ENCODE measurements around the gene JAM3. TPM values are rescaled to one million over a fixed set of nuclear protein-coding genes. Genes with fewer than 3 reads are reported as not detected.

The JAM3 gene
- total and polyA plus RNA-seq, 2 donors (not counting 1 experiment from before 2014, with no cell fraction given): 44.1 to 85.7 TPM

DNA sequence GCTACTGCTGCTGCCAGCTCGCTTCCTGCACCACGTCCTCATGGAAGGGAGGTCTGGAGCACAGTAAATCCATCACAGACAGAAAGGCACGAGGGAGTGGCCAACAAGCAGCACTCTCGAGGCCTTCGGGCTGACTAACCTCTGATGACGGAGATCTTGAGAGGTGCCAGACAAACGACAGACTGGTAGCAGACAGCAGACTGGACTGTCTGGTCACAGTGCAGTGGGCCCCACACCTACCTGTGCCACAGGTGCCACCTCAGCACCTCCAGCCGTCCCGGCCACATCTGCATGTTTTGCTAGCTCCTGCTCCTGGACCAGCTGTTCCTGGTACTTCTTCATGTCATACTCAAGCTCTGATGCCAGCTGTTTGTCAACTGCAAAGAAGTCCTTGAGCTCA lies 90.8 kb downstream of the JAM3 start:
- Histone ChIP-seq H3K4me2 (ENCODE audit: extremely low read depth, insufficient read depth, low read length) (no peak overlapping the region), H2AFZ (ENCODE audit: low read length) (no peak overlapping the region), H3K9ac (ENCODE audit: insufficient read depth, low read length) (no peak overlapping the region), H4K20me1 (ENCODE audit: control insufficient read depth, extremely low read depth, insufficient read depth, low read length) (no peaks in the 10 kb centered on the region), H3K4me3 (replicated peaks in 1 of 4; ENCODE audit: control extremely low read depth in 1 of 4, insufficient read depth in 1 of 4, low read depth in 3 of 4, low read length in 4 of 4) (no peak overlapping the region), H3K4me1 (ENCODE audit: control insufficient read depth, extremely low read depth, insufficient read depth, low read length) (no peaks in the 10 kb centered on the region), H3K36me3 (ENCODE audit: control insufficient read depth, insufficient read depth, low read length) (peaks cover 19% of the 10 kb centered on the region), H3K9me3 (ENCODE audit: control insufficient read depth, insufficient read depth, low read depth, low read length) (no peaks in the 10 kb centered on the region), H3K79me2 (ENCODE audit: control insufficient read depth, insufficient read depth, low read length) (no peaks in the 10 kb centered on the region), H3K27ac (ENCODE audit: insufficient read depth, low read length) (no peak overlapping the region), H3K27me3 (ENCODE audit: control insufficient read depth, insufficient read depth, low read length) (no peaks in the 10 kb centered on the region)
- DNase-seq (ENCODE audit: low read depth in 2 of 2): no peak
- no peak for TF ChIP-seq EZH2 (IDR thresholded peaks at IDR 0.05; ENCODE audit: low read length, missing control alignments)
- TF ChIP-seq, protein P1, sequence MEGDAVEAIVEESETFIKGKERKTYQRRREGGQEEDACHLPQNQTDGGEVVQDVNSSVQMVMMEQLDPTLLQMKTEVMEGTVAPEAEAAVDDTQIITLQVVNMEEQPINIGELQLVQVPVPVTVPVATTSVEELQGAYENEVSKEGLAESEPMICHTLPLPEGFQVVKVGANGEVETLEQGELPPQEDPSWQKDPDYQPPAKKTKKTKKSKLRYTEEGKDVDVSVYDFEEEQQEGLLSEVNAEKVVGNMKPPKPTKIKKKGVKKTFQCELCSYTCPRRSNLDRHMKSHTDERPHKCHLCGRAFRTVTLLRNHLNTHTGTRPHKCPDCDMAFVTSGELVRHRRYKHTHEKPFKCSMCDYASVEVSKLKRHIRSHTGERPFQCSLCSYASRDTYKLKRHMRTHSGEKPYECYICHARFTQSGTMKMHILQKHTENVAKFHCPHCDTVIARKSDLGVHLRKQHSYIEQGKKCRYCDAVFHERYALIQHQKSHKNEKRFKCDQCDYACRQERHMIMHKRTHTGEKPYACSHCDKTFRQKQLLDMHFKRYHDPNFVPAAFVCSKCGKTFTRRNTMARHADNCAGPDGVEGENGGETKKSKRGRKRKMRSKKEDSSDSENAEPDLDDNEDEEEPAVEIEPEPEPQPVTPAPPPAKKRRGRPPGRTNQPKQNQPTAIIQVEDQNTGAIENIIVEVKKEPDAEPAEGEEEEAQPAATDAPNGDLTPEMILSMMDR (conservative IDR thresholded peaks at IDR 0.05 in 1 of 2, IDR thresholded peaks at IDR 0.05 in 1 of 2; ENCODE audit: low read depth in 1 of 2, low read length in 2 of 2): no peak

DNA sequence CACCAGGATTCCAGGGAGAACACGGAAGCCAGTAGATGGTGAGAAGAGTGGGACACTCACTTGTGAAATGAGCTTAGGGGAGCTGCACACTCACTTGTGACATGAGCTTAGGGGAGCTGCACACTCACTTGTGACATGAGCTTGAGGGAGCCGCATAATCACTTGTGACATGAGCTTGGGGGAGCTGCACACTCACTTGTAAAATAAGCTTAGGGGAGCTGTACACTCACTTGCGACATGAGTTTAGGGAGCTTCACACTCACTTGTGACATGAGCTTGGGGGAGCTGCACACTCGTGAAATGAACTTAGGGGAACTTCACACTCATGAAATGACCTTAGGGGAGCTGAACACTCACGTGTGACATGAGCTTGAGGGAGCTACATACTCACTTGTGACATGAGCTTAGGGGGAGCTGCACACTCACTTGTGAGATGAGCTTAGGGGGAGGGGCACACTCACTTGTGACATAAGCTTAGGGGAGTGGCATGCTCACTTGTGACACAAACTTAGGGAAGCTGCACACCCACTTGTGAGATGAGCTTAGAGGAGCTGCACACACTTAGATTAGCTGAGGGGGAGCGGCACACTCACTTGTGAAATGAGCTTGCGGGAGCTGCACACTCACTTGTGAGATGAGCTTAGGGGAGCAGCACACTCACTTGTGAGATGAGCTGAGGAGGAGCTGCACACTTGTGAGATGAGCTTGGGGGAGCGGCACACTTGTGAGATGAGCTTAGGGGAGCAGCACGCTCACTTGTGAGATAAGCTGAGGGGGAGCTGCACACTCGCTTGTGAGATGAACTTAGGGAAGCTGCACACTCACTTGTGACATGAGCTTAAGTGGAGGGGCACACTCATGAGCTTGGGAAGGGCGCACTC lies 95.9 kb downstream of the JAM3 start:
- TF ChIP-seq, protein P1 (conservative IDR thresholded peaks at IDR 0.05 in 1 of 2, IDR thresholded peaks at IDR 0.05 in 1 of 2; ENCODE audit: low read depth in 1 of 2, low read length in 2 of 2): no peak
- no peak for TF ChIP-seq EZH2 (IDR thresholded peaks at IDR 0.05; ENCODE audit: low read length, missing control alignments)
- no peaks in the 10 kb centered on the region for H3K9me3 ChIP-seq (ENCODE audit: control insufficient read depth, insufficient read depth, low read depth, low read length)
- peaks cover 7% of the 10 kb centered on the region for H3K36me3 ChIP-seq (ENCODE audit: control insufficient read depth, insufficient read depth, low read length)
- H3K4me3 ChIP-seq (replicated peaks in 1 of 4; ENCODE audit: control extremely low read depth in 1 of 4, insufficient read depth in 1 of 4, low read depth in 3 of 4, low read length in 4 of 4): no peak overlapping the region
- no peaks in the 10 kb centered on the region for H3K27me3 ChIP-seq (ENCODE audit: control insufficient read depth, insufficient read depth, low read length)
- H4K20me1 ChIP-seq (ENCODE audit: control insufficient read depth, extremely low read depth, insufficient read depth, low read length): no peaks in the 10 kb centered on the region
- H3K79me2 ChIP-seq (ENCODE audit: control insufficient read depth, insufficient read depth, low read length): no peaks in the 10 kb centered on the region
- no peak for DNase-seq (ENCODE audit: low read depth in 2 of 2)
- H3K9ac ChIP-seq (ENCODE audit: insufficient read depth, low read length): no peak overlapping the region
- H3K4me2 ChIP-seq (ENCODE audit: extremely low read depth, insufficient read depth, low read length): no peak overlapping the region
- no peaks in the 10 kb centered on the region for H3K4me1 ChIP-seq (ENCODE audit: control insufficient read depth, extremely low read depth, insufficient read depth, low read length)
- H2AFZ ChIP-seq (ENCODE audit: low read length): no peak overlapping the region
- no peak overlapping the region for H3K27ac ChIP-seq (ENCODE audit: insufficient read depth, low read length)

DNA sequence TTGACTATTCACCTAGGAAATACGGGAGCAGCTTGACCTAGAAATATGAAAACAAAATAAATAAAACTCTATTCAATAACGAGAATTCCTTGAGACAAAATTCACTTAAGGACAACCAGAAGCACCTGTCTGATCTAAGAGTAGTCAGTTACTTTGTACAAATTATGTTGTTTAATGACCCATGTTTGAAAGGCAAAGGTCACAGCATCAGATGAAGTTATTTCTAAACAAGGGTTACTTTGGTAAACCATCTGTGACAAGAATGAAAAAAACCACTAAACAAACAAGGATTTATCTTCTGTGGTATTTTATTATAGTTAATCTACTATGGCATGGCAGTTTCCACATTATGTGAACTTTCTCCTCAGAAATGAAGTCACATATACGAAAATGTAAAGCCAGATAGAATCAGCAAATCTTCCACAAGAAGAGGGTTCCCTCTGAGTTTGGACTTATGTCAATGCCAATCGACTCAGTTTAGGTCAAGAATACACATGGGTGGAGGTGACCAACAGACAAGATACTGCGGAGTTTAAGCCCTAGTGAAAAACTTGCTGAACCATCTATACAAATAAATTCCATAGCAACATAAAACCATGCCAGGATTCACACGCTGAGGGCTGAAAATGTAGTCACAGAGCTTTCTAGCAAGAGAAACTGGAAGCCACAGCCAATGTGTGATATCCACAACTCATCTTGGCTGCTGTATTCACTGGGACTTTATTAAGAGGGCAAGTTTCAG lies 101.5 kb downstream of the JAM3 start:
- Histone ChIP-seq H3K27ac (ENCODE audit: insufficient read depth, low read length) (no peak overlapping the region), H3K4me3 (replicated peaks in 1 of 4; ENCODE audit: control extremely low read depth in 1 of 4, insufficient read depth in 1 of 4, low read depth in 3 of 4, low read length in 4 of 4) (no peak overlapping the region), H3K79me2 (ENCODE audit: control insufficient read depth, insufficient read depth, low read length) (no peaks in the 10 kb centered on the region), H3K9me3 (ENCODE audit: control insufficient read depth, insufficient read depth, low read depth, low read length) (no peaks in the 10 kb centered on the region), H3K9ac (ENCODE audit: insufficient read depth, low read length) (no peak overlapping the region), H4K20me1 (ENCODE audit: control insufficient read depth, extremely low read depth, insufficient read depth, low read length) (no peaks in the 10 kb centered on the region), H3K36me3 (ENCODE audit: control insufficient read depth, insufficient read depth, low read length) (peaks cover 5% of the 10 kb centered on the region), H2AFZ (ENCODE audit: low read length) (no peak overlapping the region), H3K27me3 (ENCODE audit: control insufficient read depth, insufficient read depth, low read length) (no peaks in the 10 kb centered on the region), H3K4me2 (ENCODE audit: extremely low read depth, insufficient read depth, low read length) (no peak overlapping the region), H3K4me1 (ENCODE audit: control insufficient read depth, extremely low read depth, insufficient read depth, low read length) (no peaks in the 10 kb centered on the region)
- TF ChIP-seq EZH2 (IDR thresholded peaks at IDR 0.05; ENCODE audit: low read length, missing control alignments): no peak
- TF ChIP-seq, protein P1 (conservative IDR thresholded peaks at IDR 0.05 in 1 of 2, IDR thresholded peaks at IDR 0.05 in 1 of 2; ENCODE audit: low read depth in 1 of 2, low read length in 2 of 2): no peak
- no peak for DNase-seq (ENCODE audit: low read depth in 2 of 2)
